Activated T-cell treated with anti-CD3 and anti-CD28 coated beads, Interleukin-2, amount 50 U/mL, for 4 hours (primary cell): ENCODE measurements around the gene CUL9. TPM values are rescaled to one million over a fixed set of nuclear protein-coding genes. Genes with fewer than 3 reads are reported as not detected.
A peak's percentile ranks its signal among the peaks of the same experiment; 100 is the strongest.

Source experiments
- ATAC-seq, 2 donors: fragments of 200-7000 bp; cut with Tn5 transposase; one replicate each; pipeline ENCODE4 v1.10.0; 2021
- DNase-seq: peaks from one replicate; pipeline ENCODE4 v3.0.0-alpha.2; 2020
- H3K27me3 Mint-ChIP-seq: one replicate; pipeline ENCODE4 v1.8.0; 2021; ENCODE audit warnings: low read depth, mixed read lengths
- H3K36me3 Mint-ChIP-seq: one replicate; pipeline ENCODE4 v1.8.0; 2022; ENCODE audit warnings: mixed read lengths; ENCODE audit not compliant: insufficient read depth
- H3K4me1 Mint-ChIP-seq: one replicate; pipeline ENCODE4 v1.8.0; 2021; ENCODE audit warnings: low read depth, mixed read lengths
- H3K4me3 Mint-ChIP-seq: one replicate; pipeline ENCODE4 v1.8.0; 2021; ENCODE audit warnings: mild to moderate bottlenecking, moderate library complexity, mixed read lengths
- H3K9me3 Mint-ChIP-seq: one replicate; pipeline ENCODE4 v1.8.0; 2021; ENCODE audit warnings: mixed read lengths
- total RNA-seq, 3 donors: library from RNA; stranded (reverse); gene quantifications; one replicate each; pipeline ENCODE4 v1.2.1, GENCODE V29; 2021

CUL9 gene
- total RNA-seq, 3 donors from 2014 or later = 29.5 to 32.3 (median 30.4) TPM

DNA sequence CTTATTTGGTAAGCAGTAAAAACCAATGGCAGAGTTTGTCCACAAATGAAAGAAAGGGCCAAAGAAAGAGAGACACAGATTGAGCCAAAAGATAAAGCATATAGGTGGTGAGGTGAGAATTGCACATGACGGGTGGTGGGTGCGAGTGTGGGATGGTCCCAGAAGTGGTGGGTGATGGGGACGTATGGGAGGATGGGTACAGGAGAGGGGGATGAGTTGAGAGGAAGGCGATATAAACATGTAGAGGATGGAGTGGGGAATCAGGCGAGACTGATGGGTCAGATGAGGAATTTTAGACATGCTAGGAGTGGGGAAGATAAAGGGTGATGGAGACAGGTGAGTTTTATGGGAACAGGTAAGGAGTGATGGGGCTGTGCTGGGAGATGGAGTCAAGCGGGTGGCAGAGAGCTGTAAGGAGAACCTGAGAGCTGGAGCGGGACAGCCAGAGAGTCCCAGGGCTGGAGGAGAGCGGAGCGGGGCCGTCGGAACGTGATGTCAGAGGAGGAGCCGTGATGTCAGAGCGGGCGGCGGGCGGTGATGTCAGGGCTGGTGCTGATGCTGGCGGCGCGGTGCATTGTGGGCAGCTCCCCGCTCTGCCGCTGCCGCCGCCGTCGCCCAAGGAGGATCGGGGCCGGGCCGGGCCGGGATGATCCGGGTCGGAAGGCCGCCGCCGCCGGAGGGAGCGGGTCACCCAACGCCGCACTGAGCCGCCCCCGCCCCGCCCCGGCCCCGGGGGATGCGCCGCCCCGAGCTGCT is 61.1 kb downstream of the CUL9 start, which contains the start of gene TTBK1:
TTBK1 (plus strand) TSS at position 574 of the 756 bp plus-strand sequence. CDS start 3,180 bp downstream, outside the sequence.
- no peak within 1 kb of the TSS for H3K4me3 Mint-ChIP-seq
- ATAC-seq = peak in 1 of 2 donors; percentile 5
- H3K9me3 Mint-ChIP-seq = peaks cover 5% of the 10 kb centered on the region
- peaks cover 15% of the 10 kb centered on the region for H3K27me3 Mint-ChIP-seq
- peaks cover 2% of the 10 kb centered on the region for H3K36me3 Mint-ChIP-seq
- peaks cover 10% of the 10 kb centered on the region for H3K4me1 Mint-ChIP-seq
- no peak for DNase-seq

DNA sequence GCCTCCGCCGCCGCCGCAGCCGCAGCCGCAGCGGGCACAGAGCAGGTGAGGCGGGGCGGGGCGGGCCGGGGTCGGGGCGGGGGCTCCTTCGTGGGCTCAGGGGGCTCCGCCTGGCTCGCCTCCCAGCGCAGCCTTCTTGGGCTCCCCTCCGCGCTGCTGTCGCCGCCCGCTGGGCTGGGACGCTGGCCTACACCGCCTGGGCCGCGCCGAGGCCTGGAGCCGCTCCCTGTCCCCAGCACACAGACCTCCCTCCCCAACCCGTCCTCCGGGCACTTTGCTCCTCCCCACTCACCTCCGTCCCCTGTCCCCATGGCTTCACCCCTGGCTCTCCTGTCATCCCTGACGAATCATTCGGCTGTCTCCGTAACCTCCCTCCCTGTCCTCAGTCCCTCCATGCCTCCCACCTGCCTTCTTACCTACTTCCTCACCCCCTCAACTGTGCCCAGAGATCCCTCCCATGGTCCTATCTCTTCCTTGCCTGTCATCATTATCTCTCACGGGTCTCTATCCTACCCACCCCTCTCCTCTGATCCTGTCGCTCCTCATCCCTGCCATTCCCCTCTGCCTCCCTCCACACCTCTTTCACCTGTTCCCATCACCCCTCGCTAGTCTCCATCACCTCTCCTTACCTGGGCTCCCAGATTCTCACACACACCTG is 61.8 kb downstream of the CUL9 start:
- Mint-ChIP-seq H3K9me3 (peaks cover 5% of the 10 kb centered on the region), H3K4me3 (no peak overlapping the region), H3K27me3 (peaks cover 14% of the 10 kb centered on the region), H3K36me3 (peaks cover 2% of the 10 kb centered on the region), H3K4me1 (peaks cover 10% of the 10 kb centered on the region)
- ATAC-seq = no peak
- no peak for DNase-seq

DNA sequence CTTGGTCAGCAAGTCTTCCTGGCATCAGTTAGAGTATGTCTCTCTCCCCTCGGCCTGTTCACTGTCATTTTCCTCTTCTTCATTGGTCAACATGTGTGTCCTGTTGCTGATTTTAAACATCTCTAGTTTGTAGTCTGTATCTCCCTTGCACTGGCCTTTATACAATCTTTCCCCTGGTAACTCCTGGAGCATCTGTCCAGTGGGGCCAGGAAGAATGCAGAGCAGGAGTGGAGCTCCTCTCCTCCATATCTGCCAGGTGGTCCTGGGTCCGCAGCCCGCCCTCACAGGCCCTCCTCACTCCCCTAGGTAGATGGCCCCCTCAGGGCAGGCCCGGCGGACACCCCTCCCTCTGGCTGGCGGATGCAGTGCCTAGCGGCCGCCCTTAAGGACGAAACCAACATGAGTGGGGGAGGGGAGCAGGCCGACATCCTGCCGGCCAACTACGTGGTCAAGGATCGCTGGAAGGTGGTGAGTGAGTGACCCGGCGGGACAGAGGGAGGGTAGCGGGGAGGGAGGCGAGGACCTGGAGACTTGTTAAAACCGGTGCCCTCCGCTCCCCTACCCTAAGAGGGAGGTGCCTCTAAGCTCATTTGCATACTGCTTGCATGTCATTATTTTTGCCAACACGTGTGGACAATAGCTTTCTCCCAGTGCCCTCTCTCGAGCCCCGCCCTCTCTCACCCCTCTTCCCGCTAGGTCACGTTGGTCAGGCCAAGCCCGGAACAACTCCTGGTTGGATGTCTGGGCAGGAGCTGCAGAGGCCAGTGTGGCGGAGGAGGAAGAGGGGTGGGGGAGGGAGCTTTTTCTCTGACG is 64.5 kb downstream of the CUL9 start:
- no peak for DNase-seq
- peaks cover 6% of the 10 kb centered on the region for H3K27me3 Mint-ChIP-seq
- H3K9me3 Mint-ChIP-seq = no peaks in the 10 kb centered on the region
- H3K4me3 Mint-ChIP-seq = peak overlapping the region; percentile 77
- peaks cover 10% of the 10 kb centered on the region for H3K4me1 Mint-ChIP-seq
- ATAC-seq = peak; percentile 6 to 16
- H3K36me3 Mint-ChIP-seq = no peaks in the 10 kb centered on the region

DNA sequence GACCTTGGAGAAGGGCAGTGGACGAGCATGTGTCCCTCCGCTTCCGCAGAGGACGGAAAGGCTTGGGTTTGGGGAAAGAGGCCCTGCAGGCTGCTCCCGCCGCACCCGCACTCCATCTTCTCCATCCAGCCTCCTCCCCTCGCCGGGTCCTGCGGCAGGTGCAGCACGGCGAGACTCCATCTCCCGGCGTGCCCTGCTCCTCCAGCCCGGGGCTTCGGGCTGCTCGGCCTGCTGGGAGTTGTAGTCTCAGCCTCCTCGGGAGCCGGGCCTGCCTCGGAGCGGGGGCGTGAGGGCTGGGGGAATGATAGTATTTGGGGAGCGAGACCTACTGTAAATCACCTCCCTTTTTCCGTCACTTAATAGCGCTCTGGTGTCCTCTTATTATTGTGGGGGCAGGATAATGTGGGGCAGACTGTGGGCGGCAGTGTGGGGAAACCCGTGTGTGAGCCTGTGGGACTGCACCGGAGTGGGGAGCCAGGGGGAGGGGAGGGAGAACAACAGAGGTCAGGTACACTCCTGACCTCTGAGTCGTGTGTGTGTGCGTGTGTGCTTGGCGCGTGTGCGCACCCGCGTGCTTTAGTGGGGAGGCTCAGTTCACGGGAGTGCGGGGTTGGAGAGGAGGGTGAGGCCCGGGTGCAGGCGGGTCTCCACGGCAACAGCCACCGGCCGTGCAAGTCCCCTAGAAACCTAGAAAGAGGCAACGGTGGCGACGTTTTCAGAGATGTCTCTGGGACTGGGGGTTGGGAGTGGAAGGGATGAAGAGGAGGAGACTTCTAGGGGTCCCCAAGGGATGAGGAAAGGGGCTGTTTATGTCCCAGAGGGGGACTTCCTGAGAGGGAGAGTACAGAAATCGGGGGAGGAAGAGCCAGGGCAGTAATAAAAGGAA is 65.4 kb downstream of the CUL9 start:
- peak; percentile 99 for ATAC-seq
- Mint-ChIP-seq H3K9me3 (no peaks in the 10 kb centered on the region), H3K27me3 (peaks cover 11% of the 10 kb centered on the region), H3K4me3 (peak overlapping the region; percentile 77), H3K4me1 (peaks cover 10% of the 10 kb centered on the region), H3K36me3 (no peaks in the 10 kb centered on the region)
- peak; percentile 75 for DNase-seq

DNA sequence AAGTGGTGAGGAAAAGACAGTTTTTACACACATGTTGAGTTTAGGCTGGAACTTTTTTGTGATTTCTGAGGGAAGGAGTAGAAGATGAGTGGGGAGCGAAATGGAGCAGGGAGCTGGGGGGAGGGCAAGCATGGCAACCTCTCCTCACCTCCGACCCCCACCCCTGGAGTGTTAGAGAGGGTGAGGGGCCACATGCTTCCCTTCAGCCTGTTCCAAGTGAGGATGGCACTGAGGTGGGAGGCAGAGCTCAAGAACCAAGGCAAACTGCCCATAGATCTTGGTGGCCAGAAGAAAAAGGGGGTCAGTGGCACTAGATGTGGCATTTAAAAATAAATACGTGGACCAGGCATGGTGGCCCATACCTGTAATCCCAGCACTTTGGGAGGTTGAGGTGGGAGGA is 66.1 kb downstream of the CUL9 start:
- H3K4me3 Mint-ChIP-seq = peak overlapping the region; percentile 77
- ATAC-seq = no peak
- H3K36me3 Mint-ChIP-seq = no peaks in the 10 kb centered on the region

DNA sequence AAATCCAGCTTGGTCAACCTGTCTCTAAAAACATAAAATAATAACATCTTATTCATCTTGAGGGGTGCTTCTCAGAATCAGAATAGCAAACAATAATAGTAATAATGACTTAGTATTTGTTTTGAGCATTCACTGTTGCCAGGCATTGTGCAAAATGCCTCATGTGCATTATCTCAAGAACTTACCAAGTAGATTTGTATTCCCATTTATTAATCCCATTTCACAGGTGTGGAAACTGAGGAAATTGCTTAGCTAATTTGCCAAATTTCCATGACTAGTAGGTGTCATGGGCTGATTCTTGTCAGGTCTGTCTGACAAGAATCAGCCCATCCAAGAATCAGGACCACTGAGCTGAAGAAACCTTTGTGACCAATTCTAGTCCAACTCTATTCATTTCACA is 66.8 kb downstream of the CUL9 start:
- Mint-ChIP-seq H3K9me3 (no peaks in the 10 kb centered on the region), H3K36me3 (no peaks in the 10 kb centered on the region), H3K27me3 (peaks cover 19% of the 10 kb centered on the region), H3K4me1 (peaks cover 10% of the 10 kb centered on the region), H3K4me3 (no peak overlapping the region)
- no peak for ATAC-seq
- DNase-seq = no peak

More for the DNA sequence above, 66.1 kb downstream of the CUL9 start:
- Mint-ChIP-seq H3K9me3 (no peaks in the 10 kb centered on the region), H3K4me1 (peaks cover 10% of the 10 kb centered on the region), H3K27me3 (peaks cover 17% of the 10 kb centered on the region)
- no peak for DNase-seq

DNA sequence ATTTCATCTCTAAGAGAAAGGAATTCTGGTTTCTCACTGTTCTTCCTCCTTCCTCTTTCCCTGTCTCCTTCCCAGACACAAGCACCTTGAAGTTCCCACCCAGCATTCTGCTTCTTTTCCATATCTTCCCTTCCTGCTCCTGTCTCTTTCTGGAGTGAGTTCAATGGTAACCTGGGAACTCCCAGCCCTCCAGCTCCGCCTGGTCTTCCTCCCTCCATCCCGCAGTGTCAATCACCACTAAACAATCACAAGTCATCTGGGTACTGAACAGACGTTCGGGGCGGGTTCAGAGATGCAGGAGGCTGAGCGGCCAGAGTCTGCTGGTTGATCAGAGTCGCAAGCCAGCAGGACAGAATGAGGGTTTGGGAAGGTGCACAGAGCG is 69.0 kb downstream of the CUL9 start:
- H3K4me1 Mint-ChIP-seq = peaks cover 10% of the 10 kb centered on the region
- no peaks in the 10 kb centered on the region for H3K9me3 Mint-ChIP-seq
- H3K36me3 Mint-ChIP-seq = no peaks in the 10 kb centered on the region
- ATAC-seq (no peak), DNase-seq (no peak)
- H3K27me3 Mint-ChIP-seq = peaks cover 19% of the 10 kb centered on the region
- no peak overlapping the region for H3K4me3 Mint-ChIP-seq

DNA sequence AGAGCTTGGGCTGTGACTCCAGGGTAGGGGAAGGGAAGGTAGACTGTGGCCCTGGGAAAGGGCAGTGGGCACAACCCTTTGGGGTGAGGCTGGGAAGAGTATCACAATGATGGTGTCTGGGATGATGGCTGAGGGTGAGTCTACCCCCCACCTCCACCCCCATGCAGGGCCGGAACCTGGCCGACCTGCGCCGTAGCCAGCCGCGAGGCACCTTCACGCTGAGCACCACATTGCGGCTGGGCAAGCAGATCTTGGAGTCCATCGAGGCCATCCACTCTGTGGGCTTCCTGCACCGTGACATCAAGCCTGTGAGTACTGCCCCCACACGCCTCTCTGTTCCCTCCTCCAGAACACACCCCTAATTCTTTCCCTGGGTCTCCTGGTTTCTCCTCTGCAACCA is 71.4 kb downstream of the CUL9 start:
- no peaks in the 10 kb centered on the region for H3K9me3 Mint-ChIP-seq
- H3K36me3 Mint-ChIP-seq = no peaks in the 10 kb centered on the region
- DNase-seq (no peak), ATAC-seq (no peak)
- peaks cover 1% of the 10 kb centered on the region for H3K4me1 Mint-ChIP-seq
- no peak overlapping the region for H3K4me3 Mint-ChIP-seq
- H3K27me3 Mint-ChIP-seq = peaks cover 19% of the 10 kb centered on the region

DNA sequence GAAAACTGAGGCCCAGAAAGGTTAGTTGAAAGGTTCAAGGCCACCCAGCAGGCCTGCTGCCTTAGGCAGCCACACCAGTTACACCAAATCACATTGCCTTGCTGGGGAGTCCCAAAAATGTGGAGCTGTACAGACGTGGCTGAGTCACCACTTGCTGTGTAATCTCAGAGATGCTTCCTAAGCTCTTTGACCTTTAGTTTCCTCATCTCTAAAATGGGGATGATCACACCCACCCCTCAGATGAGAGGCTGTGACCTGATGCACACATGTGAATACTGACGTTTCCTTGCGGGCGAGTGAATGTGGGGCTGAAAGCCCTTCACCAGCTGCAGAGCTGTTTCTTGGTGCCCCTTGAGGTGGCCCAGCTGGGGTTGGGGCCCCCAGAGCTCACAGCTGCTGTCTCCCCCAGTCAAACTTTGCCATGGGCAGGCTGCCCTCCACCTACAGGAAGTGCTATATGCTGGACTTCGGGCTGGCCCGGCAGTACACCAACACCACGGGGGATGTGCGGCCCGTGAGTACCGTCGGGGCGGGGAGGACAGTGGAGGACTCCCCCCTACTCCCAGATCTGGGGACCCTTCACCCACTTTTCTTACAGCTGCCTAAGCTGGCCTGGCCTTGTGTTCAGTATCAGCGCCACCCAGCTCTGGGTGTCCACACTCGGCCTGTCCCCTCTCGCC is 72.3 kb downstream of the CUL9 start:
- no peaks in the 10 kb centered on the region for H3K36me3 Mint-ChIP-seq
- peak; percentile 29 to 47 for ATAC-seq

DNA sequence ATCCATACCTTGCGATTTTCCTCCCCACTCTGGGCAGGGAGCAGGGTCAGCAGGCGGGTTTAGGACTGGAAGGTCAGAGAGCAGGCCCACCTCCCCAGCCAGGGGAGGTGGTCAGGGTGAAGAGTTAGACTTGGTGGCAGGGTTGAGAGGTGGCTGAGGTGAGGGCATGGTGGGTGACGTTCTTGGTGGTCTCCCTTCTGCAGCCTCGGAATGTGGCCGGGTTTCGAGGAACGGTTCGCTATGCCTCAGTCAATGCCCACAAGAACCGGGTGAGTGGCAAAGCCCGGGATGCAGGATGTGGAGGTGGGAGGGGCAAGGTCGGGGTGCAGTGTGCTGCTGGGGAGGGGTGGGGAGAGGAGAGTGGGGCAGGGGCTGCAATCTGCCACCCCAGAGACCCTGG is 72.8 kb downstream of the CUL9 start:
- H3K4me1 Mint-ChIP-seq = peaks cover 1% of the 10 kb centered on the region
- ATAC-seq (no peak), DNase-seq (no peak)
- peaks cover 19% of the 10 kb centered on the region for H3K27me3 Mint-ChIP-seq
- H3K4me3 Mint-ChIP-seq = no peak overlapping the region
- no peaks in the 10 kb centered on the region for H3K36me3 Mint-ChIP-seq
- H3K9me3 Mint-ChIP-seq = no peaks in the 10 kb centered on the region

More for the DNA sequence above, 72.3 kb downstream of the CUL9 start:
- H3K9me3 Mint-ChIP-seq = no peaks in the 10 kb centered on the region
- no peak for DNase-seq
- peaks cover 19% of the 10 kb centered on the region for H3K27me3 Mint-ChIP-seq
- H3K4me1 Mint-ChIP-seq = peaks cover 1% of the 10 kb centered on the region
- no peak overlapping the region for H3K4me3 Mint-ChIP-seq

DNA sequence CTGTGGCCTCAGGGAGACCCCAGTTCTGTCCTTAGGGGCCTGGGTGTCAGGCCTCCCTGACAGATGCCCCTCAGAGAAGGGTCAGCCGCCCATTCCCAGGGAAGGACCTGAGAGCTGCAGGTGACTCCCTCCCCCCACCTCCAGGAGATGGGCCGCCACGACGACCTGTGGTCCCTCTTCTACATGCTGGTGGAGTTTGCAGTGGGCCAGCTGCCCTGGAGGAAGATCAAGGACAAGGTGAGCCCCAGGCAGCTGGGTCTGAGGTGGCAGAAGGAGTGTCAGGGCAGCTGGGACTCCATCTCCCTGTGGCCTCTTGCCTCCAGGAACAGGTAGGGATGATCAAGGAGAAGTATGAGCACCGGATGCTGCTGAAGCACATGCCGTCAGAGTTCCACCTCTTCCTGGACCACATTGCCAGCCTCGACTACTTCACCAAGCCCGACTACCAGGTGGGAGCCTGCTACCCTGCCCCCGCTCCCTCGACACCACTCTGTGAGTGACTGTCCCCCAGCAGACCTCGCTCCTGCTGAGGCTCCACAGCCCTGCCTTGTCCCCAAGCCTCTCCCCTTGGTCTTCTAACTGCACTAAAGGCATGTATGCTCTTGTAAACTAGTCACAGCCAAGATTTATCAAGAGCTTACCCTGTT is 73.5 kb downstream of the CUL9 start:
- ATAC-seq (no peak), DNase-seq (no peak)
- Mint-ChIP-seq H3K36me3 (no peaks in the 10 kb centered on the region), H3K4me3 (no peak overlapping the region), H3K27me3 (peaks cover 19% of the 10 kb centered on the region), H3K9me3 (no peaks in the 10 kb centered on the region), H3K4me1 (peaks cover 1% of the 10 kb centered on the region)

DNA sequence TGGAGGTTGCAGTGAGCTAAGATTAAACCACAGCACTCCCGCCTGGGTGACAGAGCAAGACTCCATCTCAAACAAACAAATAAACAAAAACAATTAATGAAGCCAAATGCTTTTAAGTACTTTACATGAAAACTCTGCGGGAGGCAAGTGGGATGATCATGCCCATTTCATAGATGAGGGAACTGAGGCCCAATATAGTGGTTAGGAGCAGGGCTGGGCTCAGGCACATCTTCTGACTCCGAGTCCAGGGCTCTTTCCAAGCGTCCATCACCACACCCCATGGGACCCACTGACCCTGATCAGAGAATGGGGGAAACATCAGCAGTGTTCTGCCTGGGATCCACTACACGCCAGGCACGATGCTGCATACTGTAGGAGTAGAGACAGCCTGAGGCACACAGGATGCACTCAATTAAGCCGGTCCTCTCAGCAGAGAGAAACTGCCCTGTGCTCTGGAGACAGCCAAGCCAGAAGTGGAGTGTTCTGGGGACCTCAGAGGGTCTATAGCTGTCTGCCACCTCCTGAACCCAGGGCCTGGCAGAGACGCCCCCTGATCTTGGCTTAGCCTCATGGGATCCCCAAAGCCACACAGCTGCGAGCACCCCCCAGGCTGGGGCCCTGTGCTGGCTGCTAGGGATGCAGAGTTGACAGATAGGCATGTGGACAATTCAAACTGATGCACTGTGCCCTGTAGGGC is 74.8 kb downstream of the CUL9 start:
- no peak for ATAC-seq
- Mint-ChIP-seq H3K9me3 (no peaks in the 10 kb centered on the region), H3K36me3 (no peaks in the 10 kb centered on the region), H3K4me3 (no peak overlapping the region), H3K27me3 (peaks cover 10% of the 10 kb centered on the region), H3K4me1 (peaks cover 1% of the 10 kb centered on the region)
- no peak for DNase-seq
